ENCODE data around the gene GAPDH. TPM values are rescaled to one million over a fixed set of nuclear protein-coding genes. Genes with fewer than 3 reads are reported as not detected.

GAPDH gene
- total RNA-seq, 1 donor from 2014 or later = 1,775 TPM

DNA sequence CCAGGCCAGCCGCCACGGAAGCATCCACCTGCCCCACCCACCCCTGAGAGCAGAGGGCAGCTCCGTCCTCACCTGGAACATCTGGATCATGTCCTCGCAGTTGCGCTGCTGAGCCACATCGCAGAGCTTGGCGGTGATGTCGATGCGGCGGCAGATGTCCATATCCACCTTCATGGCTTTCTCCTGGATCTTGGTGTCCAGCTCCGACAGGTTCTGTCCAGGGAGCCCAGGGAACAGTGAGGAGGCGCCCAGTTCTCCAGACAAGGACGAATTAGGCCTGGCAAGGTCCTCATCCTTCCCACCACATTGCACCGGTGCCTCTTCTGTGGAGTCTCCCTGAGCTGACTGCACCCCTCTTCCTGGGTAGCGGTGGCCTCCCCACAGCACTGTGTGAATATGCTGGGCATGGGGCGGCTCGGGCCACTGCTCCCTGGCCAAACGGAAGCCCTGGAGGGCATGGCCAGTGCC lies 15.4 kb downstream of the GAPDH start:
- Mint-ChIP-seq H3K27me3 (ENCODE audit: unreplicated experiment) (no peaks in the 10 kb centered on the region), H3K27ac (ENCODE audit: unreplicated experiment) (peak overlapping the region; percentile 84), H3K4me3 (ENCODE audit: unreplicated experiment) (no peak overlapping the region), H3K36me3 (ENCODE audit: unreplicated experiment) (peaks cover 16% of the 10 kb centered on the region), H3K9me3 (ENCODE audit: unreplicated experiment) (no peaks in the 10 kb centered on the region), H3K4me1 (ENCODE audit: unreplicated experiment) (peaks cover 63% of the 10 kb centered on the region)
- DNase-seq (ENCODE audit: extremely low spot score, unreplicated experiment) = no peak
- TF ChIP-seq, protein P1, sequence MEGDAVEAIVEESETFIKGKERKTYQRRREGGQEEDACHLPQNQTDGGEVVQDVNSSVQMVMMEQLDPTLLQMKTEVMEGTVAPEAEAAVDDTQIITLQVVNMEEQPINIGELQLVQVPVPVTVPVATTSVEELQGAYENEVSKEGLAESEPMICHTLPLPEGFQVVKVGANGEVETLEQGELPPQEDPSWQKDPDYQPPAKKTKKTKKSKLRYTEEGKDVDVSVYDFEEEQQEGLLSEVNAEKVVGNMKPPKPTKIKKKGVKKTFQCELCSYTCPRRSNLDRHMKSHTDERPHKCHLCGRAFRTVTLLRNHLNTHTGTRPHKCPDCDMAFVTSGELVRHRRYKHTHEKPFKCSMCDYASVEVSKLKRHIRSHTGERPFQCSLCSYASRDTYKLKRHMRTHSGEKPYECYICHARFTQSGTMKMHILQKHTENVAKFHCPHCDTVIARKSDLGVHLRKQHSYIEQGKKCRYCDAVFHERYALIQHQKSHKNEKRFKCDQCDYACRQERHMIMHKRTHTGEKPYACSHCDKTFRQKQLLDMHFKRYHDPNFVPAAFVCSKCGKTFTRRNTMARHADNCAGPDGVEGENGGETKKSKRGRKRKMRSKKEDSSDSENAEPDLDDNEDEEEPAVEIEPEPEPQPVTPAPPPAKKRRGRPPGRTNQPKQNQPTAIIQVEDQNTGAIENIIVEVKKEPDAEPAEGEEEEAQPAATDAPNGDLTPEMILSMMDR (IDR thresholded peaks at IDR 0.05) = no peak

DNA sequence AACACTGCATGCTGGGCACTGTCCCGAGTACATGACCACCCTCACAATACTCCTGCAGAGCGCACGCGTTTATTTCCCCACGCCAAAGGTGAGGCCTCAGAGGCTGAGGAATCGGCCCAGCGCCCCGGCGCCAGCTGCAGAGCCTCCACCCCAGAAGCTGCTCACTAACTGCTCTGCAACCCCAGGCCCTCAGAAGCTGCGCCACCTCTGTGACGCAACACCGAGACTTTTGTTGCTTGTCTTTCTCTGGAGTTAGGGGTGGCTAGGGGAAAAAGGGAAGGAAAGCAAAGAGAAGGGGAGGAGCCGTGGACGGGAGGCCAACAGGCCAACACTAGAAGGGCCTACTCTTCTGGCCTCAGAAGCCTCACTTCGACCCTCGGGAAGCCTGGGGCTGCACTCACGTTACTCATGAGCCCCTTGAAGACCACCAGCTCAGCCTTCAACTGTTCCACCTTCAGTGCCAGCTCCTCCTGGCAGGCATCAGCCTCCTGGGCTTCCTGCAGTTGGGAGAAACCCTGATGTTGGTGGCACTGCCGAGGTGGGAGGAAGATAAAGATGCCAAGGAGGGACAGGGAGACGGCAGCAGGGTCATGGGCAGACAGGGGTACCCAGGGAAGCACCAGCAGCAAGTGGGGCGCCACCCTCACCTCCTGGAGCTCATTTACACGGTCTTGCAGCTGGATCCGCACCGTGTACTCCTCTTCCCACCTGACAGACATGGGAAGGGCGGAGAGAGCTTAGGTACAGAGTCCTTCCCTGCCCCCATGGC lies 16.2 kb downstream of the GAPDH start:
- TF ChIP-seq, protein P1 (IDR thresholded peaks at IDR 0.05) = no peak
- H3K4me3 Mint-ChIP-seq (ENCODE audit: unreplicated experiment) = no peak overlapping the region
- no peak for DNase-seq (ENCODE audit: extremely low spot score, unreplicated experiment)

DNA sequence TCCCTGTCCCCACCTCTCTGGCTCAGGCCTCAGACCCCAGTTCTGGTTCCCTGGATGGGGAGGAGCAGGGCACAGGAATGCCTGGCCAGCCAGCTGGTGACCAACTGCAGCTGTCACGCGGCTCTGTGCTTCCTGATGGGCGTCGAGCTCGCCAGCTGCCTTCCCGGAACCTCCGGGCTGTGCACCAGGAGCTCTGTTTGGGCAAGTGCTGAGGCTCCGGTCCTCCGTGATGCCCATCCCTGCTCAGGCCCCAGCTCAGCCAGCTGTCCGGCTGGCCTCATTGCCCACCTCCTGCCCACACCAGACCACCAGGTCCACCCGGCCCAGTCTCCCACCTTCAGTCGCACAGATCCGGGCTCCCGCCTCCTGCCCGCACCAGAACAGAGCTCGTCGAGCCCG lies 16.7 kb downstream of the GAPDH start:
- Mint-ChIP-seq H3K4me3 (ENCODE audit: unreplicated experiment) (peak overlapping the region; percentile 56), H3K4me1 (ENCODE audit: unreplicated experiment) (peaks cover 67% of the 10 kb centered on the region), H3K27me3 (ENCODE audit: unreplicated experiment) (no peaks in the 10 kb centered on the region), H3K36me3 (ENCODE audit: unreplicated experiment) (peaks cover 11% of the 10 kb centered on the region), H3K9me3 (ENCODE audit: unreplicated experiment) (no peaks in the 10 kb centered on the region), H3K27ac (ENCODE audit: unreplicated experiment) (peak overlapping the region; percentile 96)
- TF ChIP-seq, protein P1 (IDR thresholded peaks at IDR 0.05) = no peak
- no peak for DNase-seq (ENCODE audit: extremely low spot score, unreplicated experiment)

More for the DNA sequence above, 16.2 kb downstream of the GAPDH start:
- Mint-ChIP-seq H3K36me3 (ENCODE audit: unreplicated experiment) (peaks cover 16% of the 10 kb centered on the region), H3K9me3 (ENCODE audit: unreplicated experiment) (no peaks in the 10 kb centered on the region), H3K27me3 (ENCODE audit: unreplicated experiment) (no peaks in the 10 kb centered on the region), H3K4me1 (ENCODE audit: unreplicated experiment) (peaks cover 67% of the 10 kb centered on the region), H3K27ac (ENCODE audit: unreplicated experiment) (peak overlapping the region; percentile 96)

DNA sequence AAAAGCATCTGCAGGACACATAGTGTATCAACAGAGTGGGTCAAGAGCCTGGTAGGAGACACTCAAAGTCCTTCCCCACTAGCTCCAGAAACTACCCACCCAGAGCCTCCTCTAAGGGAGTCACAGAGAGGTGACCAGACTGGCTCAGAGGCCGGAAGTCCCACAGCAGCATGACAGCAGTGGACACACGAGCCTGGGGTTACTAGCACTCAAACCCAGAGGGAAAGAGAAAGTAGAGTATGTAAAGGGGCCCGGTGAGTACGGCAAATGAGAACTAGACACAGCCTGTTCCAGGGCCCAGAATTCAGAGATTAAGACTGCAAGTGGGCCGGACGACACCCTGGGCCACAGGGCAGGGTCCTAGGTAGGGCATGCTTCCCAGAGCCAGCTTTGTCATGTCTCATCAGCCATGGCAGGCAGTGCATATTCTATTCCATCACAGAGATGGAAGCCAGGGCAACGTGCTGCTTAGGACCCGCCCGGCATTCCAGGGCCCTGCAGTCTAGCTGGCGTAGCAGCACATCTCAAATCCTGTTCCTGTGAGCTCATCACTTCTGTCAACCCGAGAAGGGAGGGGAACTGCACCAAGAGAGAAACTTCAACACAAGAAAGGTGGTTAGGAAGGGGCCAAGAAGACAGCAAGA lies 17.3 kb downstream of the GAPDH start:
- TF ChIP-seq, protein P1 (IDR thresholded peaks at IDR 0.05) = no peak
- H3K4me3 Mint-ChIP-seq (ENCODE audit: unreplicated experiment) = peak overlapping the region; percentile 84
- peak overlapping the region; percentile 96 for H3K27ac Mint-ChIP-seq (ENCODE audit: unreplicated experiment)
- H3K36me3 Mint-ChIP-seq (ENCODE audit: unreplicated experiment) = peaks cover 8% of the 10 kb centered on the region
- no peaks in the 10 kb centered on the region for H3K27me3 Mint-ChIP-seq (ENCODE audit: unreplicated experiment)
- H3K9me3 Mint-ChIP-seq (ENCODE audit: unreplicated experiment) = no peaks in the 10 kb centered on the region
- peaks cover 69% of the 10 kb centered on the region for H3K4me1 Mint-ChIP-seq (ENCODE audit: unreplicated experiment)
- DNase-seq (ENCODE audit: extremely low spot score, unreplicated experiment) = no peak

DNA sequence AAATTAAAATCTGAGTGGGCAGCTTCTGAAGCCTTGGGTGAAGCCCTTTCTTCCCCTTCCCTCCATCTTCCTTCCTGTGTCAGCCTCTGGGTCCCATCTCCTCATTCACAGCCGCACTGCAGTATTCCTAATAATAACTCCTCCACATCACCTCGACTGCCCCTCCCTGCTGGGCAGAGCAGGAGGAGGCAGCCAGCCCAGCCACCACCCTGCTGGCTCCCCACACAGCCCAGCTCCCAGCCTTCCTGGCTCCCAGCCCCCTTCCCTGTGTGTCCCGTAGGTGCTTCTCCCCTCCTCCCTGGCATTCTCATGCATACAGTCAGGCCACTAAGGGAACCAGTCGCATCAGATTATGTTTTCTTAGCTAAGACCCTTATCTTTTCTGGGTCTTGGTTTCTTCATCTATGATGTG lies 17.8 kb downstream of the GAPDH start:
- Mint-ChIP-seq H3K27ac (ENCODE audit: unreplicated experiment) (peak overlapping the region; percentile 96), H3K4me1 (ENCODE audit: unreplicated experiment) (peaks cover 68% of the 10 kb centered on the region), H3K9me3 (ENCODE audit: unreplicated experiment) (no peaks in the 10 kb centered on the region), H3K27me3 (ENCODE audit: unreplicated experiment) (no peaks in the 10 kb centered on the region), H3K36me3 (ENCODE audit: unreplicated experiment) (peaks cover 7% of the 10 kb centered on the region), H3K4me3 (ENCODE audit: unreplicated experiment) (peak overlapping the region; percentile 84)
- TF ChIP-seq, protein P1 (IDR thresholded peaks at IDR 0.05) = no peak
- no peak for DNase-seq (ENCODE audit: extremely low spot score, unreplicated experiment)
